Stimulated activated CD8-positive, alpha-beta memory T cell treated with anti-CD3 and anti-CD28 coated beads, Interleukin-7, amount 100 ng/mL, for 48 hours (primary cell): ENCODE results near the gene SLC2A8.

Experiments used
- DNase-seq, 2 donors: peaks; one replicate each; pipeline ENCODE4 v3.0.0-alpha.2; 2020; ENCODE audit warnings: low read depth in 1 of 2; ENCODE audit errors: extremely low read depth in 1 of 2

SLC2A8 gene

DNA sequence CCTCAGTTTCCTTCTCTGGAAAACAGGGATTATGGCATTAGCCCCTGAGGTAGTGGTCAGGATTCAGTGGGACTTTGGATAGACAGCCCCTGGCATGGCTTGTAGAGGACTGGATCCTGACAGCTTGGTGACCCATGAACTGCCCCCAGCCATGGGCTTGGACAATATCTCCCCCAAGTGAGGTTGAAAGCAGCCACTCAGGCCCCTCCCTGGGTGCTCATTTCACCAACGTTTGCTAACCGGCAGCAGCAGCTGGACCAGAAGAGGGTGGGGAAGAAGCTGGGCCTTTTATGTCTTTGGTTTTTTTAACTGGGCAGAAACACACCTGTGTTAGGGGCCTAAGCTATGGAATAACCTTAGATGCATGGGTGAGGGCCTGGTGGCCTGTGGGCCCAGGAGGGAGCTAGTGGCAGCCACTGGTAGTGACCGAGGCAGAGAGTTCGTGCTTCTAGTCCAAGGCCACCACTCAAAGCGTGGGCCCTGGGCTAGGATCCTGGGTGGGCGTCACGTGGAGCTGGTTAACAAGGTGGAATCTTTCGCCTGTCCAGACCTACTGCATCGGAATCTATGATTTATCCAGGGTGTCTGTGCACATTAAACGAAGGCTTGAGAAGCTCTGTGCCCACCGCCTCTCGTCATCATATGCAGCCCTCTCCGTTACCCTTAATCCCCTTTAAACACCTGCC is 1.9 kb downstream of the SLC2A8 start:
- no peak for DNase-seq

DNA sequence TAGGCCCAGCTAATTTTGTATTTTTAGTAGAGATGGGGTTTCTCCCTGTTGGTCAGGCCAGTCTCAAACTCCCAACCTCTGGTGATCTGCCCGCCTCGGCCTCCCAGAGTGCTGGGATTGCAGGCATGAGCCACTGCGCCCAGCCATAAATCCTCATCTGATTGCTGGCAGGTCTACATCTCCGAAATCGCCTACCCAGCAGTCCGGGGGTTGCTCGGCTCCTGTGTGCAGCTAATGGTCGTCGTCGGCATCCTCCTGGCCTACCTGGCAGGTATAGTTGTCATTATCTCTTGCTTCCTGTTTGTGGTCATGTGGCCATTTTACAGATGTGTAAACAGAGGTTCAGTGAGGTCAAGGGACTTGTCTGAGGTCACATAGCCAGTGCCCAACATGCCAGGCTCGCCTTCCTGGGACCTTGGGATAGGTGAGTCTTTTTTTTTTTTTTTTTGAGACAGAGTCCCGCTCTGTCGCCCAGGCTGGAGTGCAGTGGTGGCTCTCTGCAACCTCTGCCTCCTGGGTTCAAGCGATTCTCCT is 2.8 kb downstream of the SLC2A8 start:
- DNase-seq, result no peak

DNA sequence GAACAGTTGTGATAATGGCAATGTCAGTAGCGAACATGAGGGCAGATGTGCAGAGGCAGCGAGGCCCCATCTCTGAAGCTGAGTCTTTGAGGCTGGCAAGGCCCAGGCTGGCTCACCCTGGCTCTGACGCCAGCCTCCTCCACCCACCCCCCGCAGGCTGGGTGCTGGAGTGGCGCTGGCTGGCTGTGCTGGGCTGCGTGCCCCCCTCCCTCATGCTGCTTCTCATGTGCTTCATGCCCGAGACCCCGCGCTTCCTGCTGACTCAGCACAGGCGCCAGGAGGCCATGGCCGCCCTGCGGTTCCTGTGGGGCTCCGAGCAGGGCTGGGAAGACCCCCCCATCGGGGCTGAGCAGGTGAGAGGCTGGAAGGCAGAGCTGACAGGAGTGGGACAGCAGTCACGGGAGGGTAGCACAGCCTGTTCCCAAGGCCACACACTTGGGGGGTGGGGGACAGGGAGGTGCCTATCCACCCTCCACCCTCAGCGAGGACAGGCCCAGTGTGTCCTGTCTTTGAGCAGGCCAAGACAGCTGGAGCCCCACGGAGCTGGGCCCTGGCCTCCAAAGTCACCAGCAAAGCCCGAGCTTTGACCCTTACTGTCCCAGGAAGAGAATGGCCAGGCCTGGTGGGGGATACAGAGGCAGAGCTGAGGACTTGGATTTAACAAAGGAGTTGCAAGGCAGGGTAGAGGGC is 5.6 kb downstream of the SLC2A8 start:
- DNase-seq, result no peak

DNA sequence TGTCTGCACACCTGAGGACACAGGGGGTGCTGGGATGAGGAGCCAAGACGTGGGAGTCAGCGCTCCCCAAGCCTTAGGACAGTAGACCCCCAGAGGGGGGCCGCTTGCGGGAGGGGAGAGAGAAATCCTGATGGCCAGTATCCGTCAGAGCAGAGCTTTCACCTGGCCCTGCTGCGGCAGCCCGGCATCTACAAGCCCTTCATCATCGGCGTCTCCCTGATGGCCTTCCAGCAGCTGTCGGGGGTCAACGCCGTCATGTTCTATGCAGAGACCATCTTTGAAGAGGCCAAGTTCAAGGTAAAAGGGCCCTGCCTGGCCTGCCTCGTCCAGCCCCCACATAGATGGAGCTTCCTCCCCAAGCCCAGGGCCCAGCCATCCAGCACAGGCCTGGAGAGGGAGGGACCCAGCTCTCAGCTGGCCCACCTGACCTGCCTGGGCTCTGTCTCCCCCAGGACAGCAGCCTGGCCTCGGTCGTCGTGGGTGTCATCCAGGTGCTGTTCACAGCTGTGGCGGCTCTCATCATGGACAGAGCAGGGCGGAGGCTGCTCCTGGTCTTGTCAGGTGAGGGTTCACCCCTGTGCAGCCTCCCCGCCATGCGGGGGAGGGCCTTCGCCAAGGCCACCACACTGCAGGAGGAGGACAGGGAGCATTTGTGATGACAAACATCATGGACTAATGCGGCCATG is 6.7 kb downstream of the SLC2A8 start:
- DNase-seq, result no peak

DNA sequence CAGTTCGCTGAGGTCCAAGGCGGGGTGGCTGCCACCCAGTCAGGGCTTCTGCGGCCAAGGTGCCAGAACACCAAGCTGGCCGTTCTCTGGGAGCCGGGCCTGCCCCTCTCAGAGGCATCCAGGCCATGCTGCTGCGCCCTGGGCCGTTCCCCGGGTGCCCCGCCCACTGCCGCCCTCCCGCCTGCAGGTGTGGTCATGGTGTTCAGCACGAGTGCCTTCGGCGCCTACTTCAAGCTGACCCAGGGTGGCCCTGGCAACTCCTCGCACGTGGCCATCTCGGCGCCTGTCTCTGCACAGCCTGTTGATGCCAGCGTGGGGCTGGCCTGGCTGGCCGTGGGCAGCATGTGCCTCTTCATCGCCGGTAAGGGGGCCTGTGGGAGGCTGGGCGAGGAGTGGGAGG is 7.7 kb downstream of the SLC2A8 start:
- no peak for DNase-seq

DNA sequence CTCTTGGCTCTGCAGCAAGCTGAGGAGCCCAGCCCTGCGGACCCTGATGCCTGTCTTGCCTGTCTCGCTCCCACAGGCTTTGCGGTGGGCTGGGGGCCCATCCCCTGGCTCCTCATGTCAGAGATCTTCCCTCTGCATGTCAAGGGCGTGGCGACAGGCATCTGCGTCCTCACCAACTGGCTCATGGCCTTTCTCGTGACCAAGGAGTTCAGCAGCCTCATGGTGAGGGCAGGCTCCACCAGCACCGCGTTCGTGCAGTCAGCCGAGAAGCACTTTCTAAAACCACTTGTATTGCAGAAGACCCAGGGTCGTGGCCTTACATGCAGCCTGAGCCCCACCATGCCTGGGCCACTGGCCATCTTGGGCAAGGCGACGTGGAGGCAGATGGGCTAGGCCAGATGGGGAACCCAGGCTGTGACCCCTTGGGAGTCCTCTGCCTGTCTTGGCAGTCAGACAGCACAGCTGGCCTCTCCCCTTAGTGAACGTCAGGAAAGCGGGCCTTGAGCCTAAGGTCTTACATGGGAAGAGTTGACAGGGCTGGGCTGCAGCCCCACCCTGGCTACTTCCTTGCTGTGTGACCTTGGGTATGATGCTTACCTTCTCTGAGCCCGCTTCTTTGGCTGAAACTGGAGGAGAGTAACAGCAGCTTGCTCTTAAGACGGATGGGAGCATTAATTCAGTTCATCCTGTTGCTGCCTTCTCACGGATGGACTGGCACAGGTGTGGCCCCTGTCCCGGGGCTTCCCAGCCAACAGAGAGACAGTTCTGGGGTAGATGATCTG is 8.6 kb downstream of the SLC2A8 start:
- DNase-seq, result no peak

DNA sequence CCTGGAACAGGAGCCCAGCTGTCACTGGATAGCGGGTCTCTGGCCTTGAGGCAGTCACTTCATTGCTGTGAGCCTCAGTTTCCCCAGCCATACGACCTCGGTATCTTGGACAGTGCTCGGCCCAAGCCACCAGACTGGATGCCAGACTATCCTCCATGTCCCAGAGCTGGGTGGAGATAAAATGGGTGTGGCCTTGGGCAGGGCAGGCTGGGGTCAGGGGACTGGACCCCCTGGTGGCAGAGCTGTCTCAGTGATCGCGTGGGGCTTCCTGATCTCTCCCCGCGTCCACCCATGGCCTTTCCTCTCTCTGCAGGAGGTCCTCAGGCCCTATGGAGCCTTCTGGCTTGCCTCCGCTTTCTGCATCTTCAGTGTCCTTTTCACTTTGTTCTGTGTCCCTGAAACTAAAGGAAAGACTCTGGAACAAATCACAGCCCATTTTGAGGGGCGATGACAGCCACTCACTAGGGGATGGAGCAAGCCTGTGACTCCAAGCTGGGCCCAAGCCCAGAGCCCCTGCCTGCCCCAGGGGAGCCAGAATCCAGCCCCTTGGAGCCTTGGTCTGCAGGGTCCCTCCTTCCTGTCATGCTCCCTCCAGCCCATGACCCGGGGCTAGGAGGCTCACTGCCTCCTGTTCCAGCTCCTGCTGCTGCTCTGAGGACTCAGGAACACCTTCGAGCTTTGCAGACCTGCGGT is 10.0 kb downstream of the SLC2A8 start:
- DNase-seq, result no peak

DNA sequence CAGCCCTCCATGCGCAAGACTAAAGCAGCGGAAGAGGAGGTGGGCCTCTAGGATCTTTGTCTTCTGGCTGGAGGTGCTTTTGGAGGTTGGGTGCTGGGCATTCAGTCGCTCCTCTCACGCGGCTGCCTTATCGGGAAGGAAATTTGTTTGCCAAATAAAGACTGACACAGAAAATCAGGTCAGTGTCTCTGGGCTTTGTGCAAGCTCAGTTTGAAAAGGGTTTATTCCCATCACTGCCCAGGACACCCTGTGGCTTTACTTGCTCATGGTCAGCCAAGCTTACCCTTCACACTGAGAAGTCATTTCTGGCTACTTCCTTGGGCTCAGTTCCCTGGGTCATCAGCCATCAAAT is 10.5 kb downstream of the SLC2A8 start:
- DNase-seq, result no peak

DNA sequence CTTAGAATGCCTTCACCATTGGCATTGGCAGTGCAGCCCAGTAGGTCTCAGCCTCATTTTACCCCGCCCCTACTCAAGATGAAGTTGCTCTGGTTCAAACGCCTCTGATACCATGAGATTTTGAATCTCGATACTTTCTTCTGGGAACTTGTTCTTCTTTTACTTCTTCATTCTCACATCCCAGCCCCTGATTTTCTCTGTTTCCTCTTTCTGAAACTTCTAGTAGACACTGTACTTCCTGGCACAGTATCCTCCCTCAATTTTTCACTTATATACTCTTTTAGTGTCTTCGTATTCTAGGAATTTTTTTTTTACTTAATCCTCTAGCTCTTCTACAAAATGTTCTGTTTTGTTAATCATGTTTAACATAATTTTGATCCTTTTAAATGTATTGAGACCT is 14.2 kb downstream of the SLC2A8 start:
- no peak for DNase-seq

DNA sequence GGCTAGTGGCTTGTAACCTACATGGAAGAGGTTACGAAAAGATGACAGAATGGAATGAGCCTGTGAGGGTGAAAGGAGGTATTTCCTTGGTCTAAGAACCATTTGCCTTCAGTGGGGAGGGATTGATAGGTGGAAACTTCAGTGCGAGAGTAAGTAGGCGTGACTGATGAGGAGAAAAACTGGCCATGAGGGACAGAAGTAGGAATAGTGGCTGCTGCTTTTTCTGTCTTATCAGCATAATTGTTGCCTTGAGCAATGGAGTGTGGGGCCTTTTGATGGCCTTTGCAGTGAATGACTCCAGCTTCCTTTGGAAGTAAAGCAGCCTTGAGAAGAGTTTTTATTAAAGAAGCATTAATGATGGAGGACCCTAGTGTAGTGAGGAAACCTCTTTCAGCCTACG is 18.2 kb downstream of the SLC2A8 start:
- DNase-seq, result no peak

DNA sequence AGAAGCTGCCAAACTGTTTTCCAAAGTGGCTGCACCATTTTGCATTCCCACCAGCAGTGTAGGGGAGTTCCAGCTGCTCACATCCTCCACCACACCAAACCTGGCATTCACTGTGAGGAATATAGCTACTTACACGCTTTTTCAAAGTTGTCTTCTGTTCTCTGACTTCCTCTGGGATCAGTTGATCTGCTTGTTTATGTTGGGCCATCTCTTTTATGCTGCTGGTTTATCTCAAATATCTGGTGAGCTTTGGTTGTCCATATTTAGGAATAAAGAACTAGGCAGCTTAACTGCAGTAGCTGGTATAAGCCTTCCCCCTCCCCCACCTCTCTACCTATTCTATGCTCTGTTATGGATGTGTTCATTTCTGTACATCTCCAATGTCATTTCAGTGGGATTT is 18.7 kb downstream of the SLC2A8 start:
- DNase-seq, result no peak

DNA sequence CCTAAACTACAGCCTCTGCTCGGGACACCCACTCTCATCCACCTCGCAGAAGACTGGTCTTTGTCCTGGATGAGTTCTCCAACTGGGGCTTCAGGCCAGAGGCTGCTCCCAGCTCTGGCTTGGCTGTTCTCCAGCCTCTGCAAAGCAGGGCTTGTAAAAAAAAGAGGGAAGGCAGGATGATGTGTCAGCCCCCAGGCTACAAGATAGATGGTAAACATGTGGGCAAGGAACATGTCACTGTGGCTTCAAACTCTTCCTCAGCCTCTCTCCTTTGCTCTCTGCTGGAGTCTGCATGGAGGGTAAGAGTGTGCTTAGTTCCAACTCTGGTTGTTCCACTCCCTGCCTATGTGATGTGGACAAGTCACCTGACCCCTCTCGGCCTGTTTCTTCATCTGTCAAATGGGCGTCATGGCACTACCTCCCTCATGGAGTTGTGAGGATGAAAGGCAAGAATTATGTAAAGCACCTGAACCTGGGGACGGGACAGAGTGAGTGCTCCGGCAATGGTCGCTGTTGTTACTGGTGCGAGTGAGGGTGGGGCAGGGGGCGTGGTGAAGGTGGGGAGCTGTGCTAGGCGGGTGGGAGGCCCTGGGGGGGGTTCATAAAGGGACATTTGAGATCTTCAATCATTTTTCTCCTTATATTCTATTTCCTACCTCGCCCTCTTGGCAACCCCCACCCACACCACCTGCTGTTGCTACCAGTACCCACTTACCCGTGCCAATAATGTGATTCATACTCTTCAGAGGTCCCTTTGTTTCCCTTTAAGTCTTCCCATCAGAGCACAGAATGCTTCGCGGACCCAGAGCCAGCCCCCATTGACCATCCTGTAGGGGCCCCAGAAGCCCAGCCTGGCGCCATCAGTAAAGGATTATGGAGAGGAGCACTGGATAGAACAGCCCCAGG is 20.4 kb downstream of the SLC2A8 start:
- no peak for DNase-seq

DNA sequence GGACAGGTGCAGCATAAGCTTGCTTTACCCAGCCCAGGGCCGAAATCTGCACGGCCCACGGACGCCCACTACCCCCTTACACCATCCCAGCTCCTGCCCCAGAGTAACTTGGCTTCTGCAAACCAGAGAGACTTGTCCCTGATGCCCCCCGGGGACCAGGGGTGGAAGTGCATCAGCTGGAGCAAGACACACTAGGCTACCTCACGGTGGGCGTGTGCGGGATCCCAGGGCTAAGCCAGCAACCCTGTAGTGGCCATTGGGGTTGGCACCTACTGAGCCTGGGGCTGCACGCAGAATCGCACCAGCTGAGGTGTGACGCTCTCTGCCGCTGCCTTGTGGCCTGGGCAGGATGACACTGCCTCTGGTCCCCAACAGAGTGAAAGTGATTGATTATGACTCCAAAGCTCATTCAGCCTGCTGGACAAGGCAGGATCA is 21.1 kb downstream of the SLC2A8 start:
- no peak for DNase-seq

DNA sequence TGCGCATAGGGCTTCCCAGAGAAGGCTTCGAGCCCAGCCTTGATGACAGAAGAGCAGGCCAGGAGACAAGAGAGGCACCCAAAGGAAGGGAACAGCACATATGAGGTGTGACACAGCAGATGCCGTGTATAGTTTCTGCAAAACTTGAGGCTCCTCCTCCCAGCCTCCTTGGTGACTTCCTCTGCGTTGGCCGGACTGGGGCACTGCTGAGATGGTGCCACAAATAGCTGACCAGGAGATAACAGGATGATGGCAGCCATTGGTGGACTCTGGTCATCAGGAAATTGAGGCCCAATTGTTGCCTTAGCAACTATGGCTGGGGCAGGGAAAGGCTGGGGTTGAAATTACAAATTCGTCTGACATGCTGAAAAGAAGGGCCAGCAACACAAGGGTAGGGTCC is 22.4 kb downstream of the SLC2A8 start:
- DNase-seq, result no peak

DNA sequence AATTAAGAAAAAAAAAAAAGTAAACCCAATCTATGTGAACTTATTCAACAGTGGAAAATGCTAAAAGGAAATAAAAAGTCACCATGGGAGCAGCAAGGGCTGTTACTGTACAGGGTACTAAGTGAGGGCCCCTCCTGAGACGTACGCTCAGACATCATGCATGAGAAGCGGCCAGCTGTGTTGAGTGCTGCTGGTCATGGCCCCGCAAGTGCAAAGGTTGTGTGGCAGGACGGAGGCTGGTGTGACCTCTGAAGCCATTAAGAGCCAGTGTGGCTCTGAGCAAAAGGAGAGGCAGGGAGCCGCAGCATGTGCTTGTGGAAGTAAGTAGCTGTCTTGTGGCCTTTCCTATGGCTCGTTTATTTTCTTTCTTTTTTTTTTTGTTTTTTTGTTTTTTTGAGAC is 24.1 kb downstream of the SLC2A8 start:
- DNase-seq, result no peak

DNA sequence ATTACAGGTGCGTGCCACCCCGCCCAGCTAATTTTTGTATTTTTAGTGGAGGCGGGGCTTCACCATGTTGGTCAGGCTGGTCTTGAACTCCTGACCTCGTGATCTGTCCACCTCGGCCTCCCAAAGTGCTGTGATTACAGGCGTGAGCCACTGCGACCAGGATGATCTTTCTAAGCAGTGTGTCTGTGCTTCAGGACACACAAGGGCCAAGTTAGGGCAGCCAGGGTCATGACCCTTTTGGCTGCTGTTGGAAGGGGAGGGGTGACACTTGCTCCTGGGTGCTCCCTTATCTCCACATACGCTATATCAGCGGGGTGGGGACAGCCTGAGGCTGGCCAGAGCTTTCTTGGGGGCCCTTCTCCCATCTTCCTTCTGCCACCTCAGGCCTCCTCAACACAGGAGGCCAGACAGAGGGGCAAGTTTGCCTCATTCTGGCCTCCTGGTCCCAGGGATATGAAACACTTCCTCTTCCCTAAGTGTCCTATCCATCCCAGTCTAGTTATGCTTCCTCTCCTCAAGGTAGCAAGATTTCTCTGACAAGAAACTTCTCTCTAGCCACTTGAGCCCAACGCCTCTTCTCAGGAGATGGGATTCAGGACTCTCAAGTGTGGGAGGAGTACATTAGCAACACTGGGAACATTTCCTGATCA is 25.3 kb downstream of the SLC2A8 start:
- no peak for DNase-seq

DNA sequence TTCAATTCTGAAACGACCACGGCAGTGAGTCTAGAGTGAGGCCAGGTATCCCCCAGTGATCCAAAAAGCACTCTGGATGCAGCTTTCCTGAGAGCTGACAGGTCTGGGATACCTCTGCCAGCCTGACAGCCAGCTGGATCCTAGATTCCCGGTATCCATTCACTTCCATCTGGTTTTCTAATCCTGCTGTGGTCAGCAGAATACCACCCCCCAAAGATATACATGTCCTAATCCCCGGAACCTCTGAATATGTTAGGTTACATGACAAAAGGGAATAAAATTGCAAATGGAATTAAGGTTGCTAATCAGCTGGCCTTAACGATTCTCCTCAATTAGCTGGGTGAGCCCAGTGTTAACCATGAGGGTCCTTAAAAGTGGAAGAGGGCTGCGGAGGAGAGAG is 25.8 kb downstream of the SLC2A8 start:
- no peak for DNase-seq

DNA sequence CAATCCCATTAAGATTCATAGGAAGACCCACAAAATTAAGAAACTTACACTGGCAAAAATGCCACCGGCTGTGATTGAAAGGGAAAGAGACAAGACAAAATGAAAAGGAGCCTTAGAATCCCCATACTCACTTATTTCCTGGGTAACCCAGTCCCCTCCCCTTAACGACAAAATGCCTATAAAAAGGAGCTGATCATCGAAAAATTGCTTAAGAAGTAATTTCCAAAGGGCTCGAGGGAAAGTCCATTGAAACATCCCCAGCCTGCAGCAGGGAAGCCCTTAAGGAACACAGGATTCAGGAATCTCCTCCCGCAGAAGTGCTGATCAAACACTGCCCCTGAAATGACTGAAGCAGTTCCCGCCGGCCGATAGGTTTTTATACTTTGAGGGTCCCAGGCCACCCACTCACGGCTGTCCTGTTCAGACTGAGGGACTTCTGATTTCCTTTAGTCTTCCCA is 26.5 kb downstream of the SLC2A8 start:
- DNase-seq, result no peak
